H1 (cell line): ENCODE measurements around the gene METTL1.

Source experiments
- CEBPB ChIP-seq: IDR thresholded peaks from 2 replicates; pipeline ENCODE4 v1.6.1; 2012; ENCODE audit warnings: low read depth, low read length
- GTF2F1 ChIP-seq: IDR thresholded peaks from 2 replicates; pipeline ENCODE4 v1.6.1; 2012; ENCODE audit warnings: low read depth, low read length, improper control_type of control experiment, borderline replicate concordance
- SRF ChIP-seq: IDR thresholded peaks from 2 replicates; pipeline ENCODE4 v1.6.1; 2011; ENCODE audit warnings: mild to moderate bottlenecking, low read depth, low read length, moderate library complexity
- TAF1 ChIP-seq: IDR thresholded peaks from 2 replicates; pipeline ENCODE4 v1.6.1; 2011; ENCODE audit warnings: mild to moderate bottlenecking, low read depth, low read length
- TBP ChIP-seq: IDR thresholded peaks from 2 replicates; pipeline ENCODE4 v1.6.1; 2011; ENCODE audit warnings: low read depth, low read length, improper control_type of control experiment
- TF ChIP-seq, protein P1 (sequence below), 3 experiments: IDR thresholded peaks; 1 replicate in 2 of 3; 2 replicates in 1 of 3; pipeline versions ENCODE4 v1.5.1 to v1.6.1; 2011; ENCODE audit warnings: low read length in 3 of 3, mild to moderate bottlenecking in 3 of 3, inconsistent platforms in 2 of 3, low read depth in 1 of 3, moderate library complexity in 1 of 3; ENCODE audit not compliant: insufficient read depth in 1 of 3; ENCODE audit errors: control extremely low read depth in 1 of 3

DNA sequence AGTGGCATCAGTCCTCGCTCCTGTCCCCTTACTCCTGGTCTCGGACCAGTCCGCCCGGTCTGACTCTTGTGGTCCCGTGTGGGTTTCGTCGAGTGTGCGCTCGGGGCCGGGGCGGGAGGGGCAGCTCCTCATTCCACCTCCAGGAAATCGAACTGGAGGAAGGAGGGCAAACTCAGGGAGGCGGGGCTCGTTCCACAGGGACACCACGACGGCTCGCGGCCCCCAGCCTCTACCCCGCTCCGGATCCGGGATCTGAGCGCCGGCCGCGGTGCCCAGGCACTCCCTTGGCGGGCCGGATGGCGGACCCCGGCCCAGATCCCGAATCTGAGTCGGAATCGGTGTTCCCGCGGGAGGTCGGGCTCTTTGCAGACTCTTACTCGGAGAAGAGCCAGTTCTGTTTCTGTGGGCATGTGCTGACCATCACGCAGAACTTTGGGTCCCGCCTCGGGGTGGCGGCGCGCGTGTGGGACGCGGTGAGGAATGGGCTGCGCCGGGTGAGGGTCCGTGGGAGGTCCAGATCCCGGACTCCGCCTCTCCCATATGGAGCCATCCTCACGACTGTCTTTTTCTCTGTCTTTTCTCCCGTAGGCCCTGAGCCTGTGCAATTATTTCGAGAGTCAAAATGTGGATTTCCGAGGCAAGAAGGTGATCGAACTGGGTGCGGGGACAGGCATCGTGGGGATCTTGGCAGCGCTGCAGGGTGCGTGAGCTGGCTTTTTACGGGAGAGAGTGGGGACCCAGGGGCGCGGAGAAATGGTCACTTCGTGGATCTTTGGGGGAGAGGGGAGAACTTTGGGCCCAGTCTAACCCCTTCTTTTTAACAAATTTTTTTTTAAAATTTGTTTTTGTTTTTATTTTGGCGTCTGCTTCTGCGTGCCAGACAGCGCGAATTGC lies 771 bp upstream of the METTL1 start, which contains the start of gene EEF1AKMT3:
- TF ChIP-seq CEBPB: no peak
- no peak for TF ChIP-seq SRF
- 0 out of 2 replicates have a peak, but pooled peaks have one; percentile 25 for TF ChIP-seq TAF1
- TF ChIP-seq, protein P1, sequence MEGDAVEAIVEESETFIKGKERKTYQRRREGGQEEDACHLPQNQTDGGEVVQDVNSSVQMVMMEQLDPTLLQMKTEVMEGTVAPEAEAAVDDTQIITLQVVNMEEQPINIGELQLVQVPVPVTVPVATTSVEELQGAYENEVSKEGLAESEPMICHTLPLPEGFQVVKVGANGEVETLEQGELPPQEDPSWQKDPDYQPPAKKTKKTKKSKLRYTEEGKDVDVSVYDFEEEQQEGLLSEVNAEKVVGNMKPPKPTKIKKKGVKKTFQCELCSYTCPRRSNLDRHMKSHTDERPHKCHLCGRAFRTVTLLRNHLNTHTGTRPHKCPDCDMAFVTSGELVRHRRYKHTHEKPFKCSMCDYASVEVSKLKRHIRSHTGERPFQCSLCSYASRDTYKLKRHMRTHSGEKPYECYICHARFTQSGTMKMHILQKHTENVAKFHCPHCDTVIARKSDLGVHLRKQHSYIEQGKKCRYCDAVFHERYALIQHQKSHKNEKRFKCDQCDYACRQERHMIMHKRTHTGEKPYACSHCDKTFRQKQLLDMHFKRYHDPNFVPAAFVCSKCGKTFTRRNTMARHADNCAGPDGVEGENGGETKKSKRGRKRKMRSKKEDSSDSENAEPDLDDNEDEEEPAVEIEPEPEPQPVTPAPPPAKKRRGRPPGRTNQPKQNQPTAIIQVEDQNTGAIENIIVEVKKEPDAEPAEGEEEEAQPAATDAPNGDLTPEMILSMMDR (IDR thresholded peaks at IDR 0.05; ENCODE audit: control extremely low read depth in 1 of 3, insufficient read depth in 1 of 3, low read depth in 1 of 3, low read length in 3 of 3): no peak
- TF ChIP-seq TBP: peak; percentile 51; the same call in 1 of the 2 replicates
- no peak for TF ChIP-seq GTF2F1
